SK-N-SH treated with all-trans-retinoic acid at 6 μM for 48 hours (cell line): ENCODE measurements around the gene NCAM1.
A peak's percentile ranks its signal among the peaks of the same experiment; 100 is the strongest.

Experiments used
- ATAC-seq: fragments of 200-7000 bp; cut with Tn5 transposase; 3 replicates; pipeline ENCODE4 v1.9.1; 2020; ENCODE audit warnings: mild to moderate bottlenecking, moderate library complexity
- BACH2 ChIP-seq: fragments of 250-450 bp; sonication (Bioruptor Pico); IDR thresholded peaks from 2 replicates; pipeline ENCODE4 v1.9.0; 2021; ENCODE audit warnings: mild to moderate bottlenecking, borderline replicate concordance
- CREB5 ChIP-seq: fragments of 250-450 bp; sonication (Bioruptor Pico); IDR thresholded peaks from 2 replicates; pipeline ENCODE4 v1.5.1; 2020; ENCODE audit warnings: low read depth, mild to moderate bottlenecking, moderate library complexity
- CSDC2 ChIP-seq: fragments of 250-450 bp; sonication (Bioruptor Pico); IDR thresholded peaks from 2 replicates; pipeline ENCODE4 v1.5.0; 2020; ENCODE audit warnings: mild to moderate bottlenecking, moderate library complexity
- ESRRG ChIP-seq: fragments of 250-450 bp; sonication (Bioruptor Pico); IDR thresholded peaks from 2 replicates; pipeline ENCODE4 v1.6.1; 2021; ENCODE audit warnings: mild to moderate bottlenecking
- GLIS3 ChIP-seq: fragments of 250-450 bp; sonication (Bioruptor Pico); IDR thresholded peaks from 2 replicates; pipeline ENCODE4 v1.5.0; 2020; ENCODE audit warnings: mild to moderate bottlenecking, moderate library complexity
- ISL1 ChIP-seq: fragments of 250-450 bp; sonication (Bioruptor Pico); IDR thresholded peaks from 2 replicates; pipeline ENCODE4 v2.1.2; 2022; ENCODE audit warnings: mild to moderate bottlenecking, moderate library complexity
- OSR1 ChIP-seq: fragments of 250-450 bp; sonication (Bioruptor Pico); IDR thresholded peaks from 2 replicates; pipeline ENCODE4 v1.8.0; 2022; ENCODE audit warnings: moderate library complexity, mild to moderate bottlenecking, inconsistent platforms
- PATZ1 ChIP-seq: fragments of 250-450 bp; sonication (Bioruptor Pico); IDR thresholded peaks from 2 replicates; pipeline ENCODE4 v1.8.0; 2020; ENCODE audit warnings: mild to moderate bottlenecking, moderate library complexity, borderline replicate concordance
- POU6F1 ChIP-seq: fragments of 250-450 bp; sonication (Bioruptor Pico); IDR thresholded peaks from 2 replicates; pipeline ENCODE4 v1.8.0; 2021; ENCODE audit warnings: low read depth, mild to moderate bottlenecking, moderate library complexity, borderline replicate concordance
- PPARA ChIP-seq: fragments of 250-450 bp; sonication (Bioruptor Pico); IDR thresholded peaks from 2 replicates; pipeline ENCODE4 v1.5.0; 2020; ENCODE audit warnings: mild to moderate bottlenecking, borderline replicate concordance
- SNAI2 ChIP-seq: fragments of 250-450 bp; sonication (Bioruptor Pico); IDR thresholded peaks from 2 replicates; pipeline ENCODE4 v1.5.0; 2020; ENCODE audit warnings: mild to moderate bottlenecking, moderate library complexity
- TCF4 ChIP-seq: fragments of 250-450 bp; sonication (Bioruptor Pico); IDR thresholded peaks from 2 replicates; pipeline ENCODE4 v1.8.0; 2021; ENCODE audit warnings: mild to moderate bottlenecking, moderate library complexity, borderline replicate concordance
- TOX ChIP-seq: fragments of 250-450 bp; sonication (Bioruptor Pico); IDR thresholded peaks from 2 replicates; pipeline ENCODE4 v1.8.0; 2021; ENCODE audit warnings: mild to moderate bottlenecking, moderate library complexity, borderline replicate concordance
- TSHZ2 ChIP-seq: fragments of 250-450 bp; sonication (Bioruptor Pico); IDR thresholded peaks from 2 replicates; pipeline ENCODE4 v1.5.0; 2020; ENCODE audit warnings: mild to moderate bottlenecking, moderate library complexity
- ZC3H10 ChIP-seq: fragments of 250-450 bp; sonication (Bioruptor Pico); IDR thresholded peaks from 2 replicates; pipeline ENCODE4 v1.5.1; 2021; ENCODE audit warnings: mild to moderate bottlenecking, moderate library complexity
- ZFP3 ChIP-seq: fragments of 250-450 bp; sonication (Bioruptor Pico); IDR thresholded peaks from 2 replicates; pipeline ENCODE4 v1.5.0; 2020; ENCODE audit warnings: mild to moderate bottlenecking, moderate library complexity
- ZFP30 ChIP-seq: fragments of 450-650 bp; formaldehyde crosslinking; IDR thresholded peaks from 2 replicates; pipeline ENCODE4 v1.5.0; 2022; ENCODE audit warnings: mild to moderate bottlenecking, moderate library complexity
- ZNF565 ChIP-seq: fragments of 450-650 bp; formaldehyde crosslinking; conservative IDR thresholded peaks from 2 replicates; pipeline ENCODE4 v1.5.0; 2020; ENCODE audit warnings: low read depth, mild to moderate bottlenecking, moderate library complexity
- ZNF70 ChIP-seq: fragments of 450-650 bp; formaldehyde crosslinking; IDR thresholded peaks from 2 replicates; pipeline ENCODE4 v1.5.0; 2020; ENCODE audit warnings: mild to moderate bottlenecking, moderate library complexity
- ZNF8 ChIP-seq: fragments of 450-650 bp; formaldehyde crosslinking; IDR thresholded peaks from 2 replicates; pipeline ENCODE4 v1.5.0; 2020; ENCODE audit warnings: mild to moderate bottlenecking, moderate library complexity

NCAM1 gene

GRCh38 chr11:113278481-113278880, 317.3 kb downstream of the NCAM1 start (continued):
- TF ChIP-seq CREB5 (CRISPR knock-in tag): no peak
- TF ChIP-seq TSHZ2: no peak
- no peak for TF ChIP-seq BACH2
- no peak for TF ChIP-seq ZFP30 (CRISPR knock-in tag)
- TF ChIP-seq, all 23 proteins: peak for 0

GRCh38 chr11:113278925-113279324, 317.7 kb downstream of the NCAM1 start:
- TF ChIP-seq GLIS3 (CRISPR knock-in tag) (no peak), TCF4 (CRISPR knock-in tag) (no peak), TOX (CRISPR knock-in tag) (no peak), PATZ1 (CRISPR knock-in tag) (no peak), ZNF70 (no peak), PPARA (CRISPR knock-in tag) (no peak), BACH2 (no peak), CSDC2 (CRISPR knock-in tag) (no peak), ZNF565 (CRISPR knock-in tag) (no peak), ZFP30 (CRISPR knock-in tag) (no peak)
- peak; percentile 30; the same call in 1 of the 3 replicates for ATAC-seq

- TF ChIP-seq ZFP3 (CRISPR knock-in tag): no peak
- TF ChIP-seq POU6F1: no peak
- TF ChIP-seq ZNF8 (CRISPR knock-in tag): no peak
- no peak for TF ChIP-seq ESRRG (CRISPR knock-in tag)
- no peak for TF ChIP-seq BACH2
- TF ChIP-seq OSR1: no peak
- TF ChIP-seq CSDC2 (CRISPR knock-in tag): no peak
- TF ChIP-seq ISL1 (CRISPR knock-in tag): no peak
- TF ChIP-seq ZNF565 (CRISPR knock-in tag): no peak
- TF ChIP-seq PPARA (CRISPR knock-in tag): no peak
- no peak for TF ChIP-seq CREB5 (CRISPR knock-in tag)
- TF ChIP-seq TOX (CRISPR knock-in tag): no peak
- no peak for TF ChIP-seq TCF4 (CRISPR knock-in tag)
- no peak for TF ChIP-seq ZC3H10 (CRISPR knock-in tag)
- no peak for TF ChIP-seq SNAI2 (CRISPR knock-in tag)
- ATAC-seq: no peak
Observed at GRCh38 chr11:113279591-113279990, 318.4 kb downstream of the NCAM1 start.
